Chondrocyte (in vitro differentiated cells): ENCODE data around the gene SMARCAL1. TPM values are rescaled to one million over a fixed set of nuclear protein-coding genes. Genes with fewer than 3 reads are reported as not detected.

ENCODE experiments used
- DNase-seq: peaks from one replicate; pipeline ENCODE4 v3.0.0; 2021; ENCODE audit warnings: mixed read lengths, low spot score
- H3K27ac Mint-ChIP-seq: one replicate; pipeline ENCODE4 v1.8.0; 2021; ENCODE audit warnings: mild to moderate bottlenecking, moderate library complexity, mixed read lengths; ENCODE audit not compliant: unreplicated experiment
- H3K27me3 Mint-ChIP-seq: 2 replicates; pipeline ENCODE4 v1.8.0; 2021; ENCODE audit warnings: low read depth, mixed read lengths
- H3K36me3 Mint-ChIP-seq: 2 replicates; pipeline ENCODE4 v1.8.0; 2021; ENCODE audit warnings: low read depth, mixed read lengths
- H3K4me1 Mint-ChIP-seq: 2 replicates; pipeline ENCODE4 v1.8.0; 2021; ENCODE audit warnings: low read depth, mild to moderate bottlenecking, mixed read lengths
- H3K4me3 Mint-ChIP-seq: one replicate; pipeline ENCODE4 v1.8.0; 2021; ENCODE audit warnings: mild to moderate bottlenecking, moderate library complexity, mixed read lengths; ENCODE audit not compliant: unreplicated experiment
- H3K9me3 Mint-ChIP-seq: 2 replicates; pipeline ENCODE4 v1.8.0; 2021; ENCODE audit warnings: low read depth, mixed read lengths
- CTCF ChIP-seq: fragments of 200-600 bp; sonication (generic); IDR thresholded peaks from 2 replicates; pipeline ENCODE4 v1.5.0; 2021; ENCODE audit warnings: antibody characterized with exemption, mild to moderate bottlenecking, moderate library complexity
- total RNA-seq: library from RNA; stranded (reverse); gene quantifications from 3 replicates; pipeline ENCODE4 v1.2.1, GENCODE V29; 2021

SMARCAL1 gene
- total RNA-seq, 1 donor from 2014 or later, result 26.3 TPM

- DNase-seq, result no peak
- Mint-ChIP-seq H3K36me3 (peaks cover 3% of the 10 kb centered on the region), H3K4me3 (no peak overlapping the region), H3K27me3 (no peaks in the 10 kb centered on the region), H3K9me3 (peaks cover under 1% of the 10 kb centered on the region), H3K27ac (peak overlapping the region; percentile 80), H3K4me1 (peaks cover 22% of the 10 kb centered on the region)
- TF ChIP-seq CTCF, result peak; percentile 95
Measured at GRCh38 chr2:216519154-216519762, 107.0 kb downstream of the SMARCAL1 start.

- Mint-ChIP-seq H3K27ac (peak overlapping the region; percentile 80), H3K4me1 (peaks cover 22% of the 10 kb centered on the region), H3K36me3 (peaks cover 3% of the 10 kb centered on the region), H3K9me3 (peaks cover 4% of the 10 kb centered on the region), H3K27me3 (no peaks in the 10 kb centered on the region), H3K4me3 (no peak overlapping the region)
- no peak for DNase-seq
- no peak for TF ChIP-seq CTCF
Measured at GRCh38 chr2:216520112-216520511, 107.8 kb downstream of the SMARCAL1 start.

GRCh38 chr2:216522892-216523502, 110.7 kb downstream of the SMARCAL1 start:
- no peak for DNase-seq
- TF ChIP-seq CTCF, result no peak
- H3K27ac Mint-ChIP-seq, result no peak overlapping the region
- H3K36me3 Mint-ChIP-seq, result peaks cover 3% of the 10 kb centered on the region
- H3K27me3 Mint-ChIP-seq, result no peaks in the 10 kb centered on the region
- H3K4me3 Mint-ChIP-seq, result no peak overlapping the region
- H3K4me1 Mint-ChIP-seq, result peaks cover 42% of the 10 kb centered on the region
- peaks cover 4% of the 10 kb centered on the region for H3K9me3 Mint-ChIP-seq

- peaks cover 4% of the 10 kb centered on the region for H3K9me3 Mint-ChIP-seq
- no peak overlapping the region for H3K4me3 Mint-ChIP-seq
- DNase-seq, result no peak
- peak overlapping the region; percentile 66 for H3K27ac Mint-ChIP-seq
- H3K36me3 Mint-ChIP-seq, result no peaks in the 10 kb centered on the region
- peaks cover 20% of the 10 kb centered on the region for H3K4me1 Mint-ChIP-seq
- H3K27me3 Mint-ChIP-seq, result no peaks in the 10 kb centered on the region
- no peak for TF ChIP-seq CTCF
Measured at GRCh38 chr2:216525972-216526371, 113.7 kb downstream of the SMARCAL1 start.

GRCh38 chr2:216526939-216527338, 114.7 kb downstream of the SMARCAL1 start:
- H3K4me1 Mint-ChIP-seq, result peaks cover 20% of the 10 kb centered on the region
- DNase-seq, result no peak
- H3K36me3 Mint-ChIP-seq, result no peaks in the 10 kb centered on the region
- H3K4me3 Mint-ChIP-seq, result no peak overlapping the region
- no peaks in the 10 kb centered on the region for H3K27me3 Mint-ChIP-seq
- no peak overlapping the region for H3K27ac Mint-ChIP-seq
- TF ChIP-seq CTCF, result no peak
- peaks cover 4% of the 10 kb centered on the region for H3K9me3 Mint-ChIP-seq
